ENCODE results near the gene BOLA3.
A peak's percentile ranks its signal among the peaks of the same experiment; 100 is the strongest.
"Not testable (repeated sequence)": the region's sequence is repeated elsewhere in the genome, so short reads cannot be mapped to it uniquely, and the experiment has no call there.

BOLA3 gene

DNA sequence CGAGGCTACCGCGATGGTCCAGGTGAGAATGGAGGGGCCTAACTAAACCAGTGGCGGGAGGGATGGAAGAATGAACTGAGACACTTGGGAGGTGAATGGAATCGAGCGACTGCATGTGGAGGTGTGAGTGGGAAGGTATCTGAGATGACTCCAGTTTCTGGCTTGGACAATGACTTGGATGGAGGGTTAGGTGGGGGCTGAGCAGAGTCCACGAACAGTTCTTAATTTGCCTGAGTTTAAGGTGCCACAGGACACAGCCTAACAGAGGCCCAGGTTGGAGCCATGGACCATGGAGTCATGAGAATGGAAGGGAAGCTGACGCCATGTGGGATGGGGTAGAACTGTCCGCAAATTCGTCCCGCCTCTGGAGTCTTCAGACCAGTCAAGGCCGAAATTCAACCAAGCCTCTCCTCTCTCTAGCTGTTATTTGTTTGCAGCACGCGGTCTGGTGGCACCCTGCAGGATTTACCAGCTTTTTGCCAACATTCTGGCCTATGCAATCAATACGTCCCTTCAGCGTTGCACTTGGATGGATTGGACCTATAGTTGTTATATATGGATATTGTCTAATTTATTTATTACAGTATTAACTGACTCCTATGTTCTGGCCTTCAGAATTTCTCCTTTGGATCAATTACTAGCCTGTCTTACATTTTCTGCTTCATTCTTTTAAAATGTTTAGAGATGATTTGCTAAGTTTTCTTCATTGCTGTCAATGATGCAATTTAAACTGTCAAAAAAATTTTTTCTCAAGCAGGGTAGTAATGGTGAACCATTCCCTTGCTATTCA is 940 bp upstream of the BOLA3 start:
- no peak for DNase-seq

GRCh38 chr2:74146929-74147726 is 584 bp downstream of the BOLA3 start:
- DNase-seq: no peak

GRCh38 chr2:74142340-74142739 is 5.4 kb downstream of the BOLA3 start:
- no peak for DNase-seq

DNA sequence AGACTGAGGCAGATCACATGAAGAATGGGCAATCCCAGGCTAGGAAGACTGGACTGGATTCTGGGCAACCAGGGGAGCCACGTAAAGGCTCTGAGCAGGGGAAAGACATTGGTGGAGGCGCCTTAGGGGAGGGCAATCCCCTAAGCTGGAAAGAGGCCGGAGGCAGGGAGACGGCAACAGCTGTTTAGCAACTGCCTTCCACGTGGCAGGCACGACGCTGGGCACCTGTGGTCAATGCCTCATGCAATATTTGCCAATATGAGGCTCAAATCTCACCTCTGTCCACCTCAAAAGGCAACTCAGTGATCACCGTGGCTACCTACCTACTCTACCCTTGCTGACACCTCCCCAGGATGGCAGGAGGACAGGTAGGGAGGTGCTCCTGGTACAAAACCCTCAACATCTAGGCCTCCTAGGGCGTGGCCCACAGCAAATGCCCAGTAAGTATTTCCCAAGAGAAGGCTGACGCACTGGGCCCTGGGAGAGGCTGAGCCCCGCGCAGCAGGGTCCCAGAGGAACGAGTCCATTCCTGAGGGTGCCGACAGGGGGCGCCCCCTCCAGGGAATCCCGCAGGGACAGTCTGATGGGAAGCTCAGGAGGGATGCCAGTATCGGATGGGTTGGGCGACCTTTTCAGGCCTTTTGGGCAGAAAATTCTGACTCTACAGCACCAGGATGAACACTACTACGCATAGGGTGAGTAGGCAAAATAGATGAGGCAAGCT is 8.9 kb downstream of the BOLA3 start:
- no peak for DNase-seq

GRCh38 chr2:74137651-74138599 is 9.8 kb downstream of the BOLA3 start:
- no peak for DNase-seq

DNA sequence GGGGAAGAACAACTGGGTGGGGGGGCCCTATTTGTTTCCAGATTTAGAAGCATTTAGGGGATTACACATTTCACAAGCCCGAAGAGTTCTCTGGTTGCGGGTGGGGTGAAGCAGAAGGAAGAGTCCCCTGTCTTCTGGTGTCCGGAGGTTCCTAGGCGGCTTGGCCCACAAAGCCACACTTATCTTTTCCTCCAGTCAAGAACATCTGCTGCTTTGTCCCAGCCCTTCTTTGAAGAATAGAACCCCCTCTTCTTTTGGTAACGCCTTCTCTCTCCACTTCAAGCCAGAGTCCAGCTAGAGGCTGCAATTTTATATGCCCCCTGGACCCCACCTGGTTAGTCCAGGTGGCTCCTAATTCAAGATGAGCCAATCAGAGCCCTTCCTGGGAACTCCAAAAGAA is 15.8 kb downstream of the BOLA3 start:
- DNase-seq: no peak

GRCh38 chr2:74130211-74130995 is 17.3 kb downstream of the BOLA3 start:
- no peak for DNase-seq

DNA sequence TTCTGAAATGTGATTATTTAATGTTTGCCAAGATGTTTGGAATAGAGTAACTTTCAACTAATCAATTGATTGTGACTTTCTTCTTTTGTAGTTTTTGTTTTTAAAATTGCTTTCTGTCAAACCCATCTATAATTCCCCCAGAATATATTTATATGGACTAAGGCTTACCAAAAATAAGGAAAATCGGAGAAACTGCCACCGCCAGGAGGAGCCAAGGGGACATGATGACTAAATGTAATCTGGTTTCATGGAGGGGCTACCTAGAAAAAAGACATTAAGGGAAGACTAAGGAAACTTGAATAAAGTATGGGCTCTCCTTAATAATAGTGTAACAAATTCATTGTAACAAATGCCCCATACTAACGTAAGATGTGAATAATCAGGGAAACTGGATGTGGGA is 19.5 kb downstream of the BOLA3 start:
- no peak for DNase-seq

DNA sequence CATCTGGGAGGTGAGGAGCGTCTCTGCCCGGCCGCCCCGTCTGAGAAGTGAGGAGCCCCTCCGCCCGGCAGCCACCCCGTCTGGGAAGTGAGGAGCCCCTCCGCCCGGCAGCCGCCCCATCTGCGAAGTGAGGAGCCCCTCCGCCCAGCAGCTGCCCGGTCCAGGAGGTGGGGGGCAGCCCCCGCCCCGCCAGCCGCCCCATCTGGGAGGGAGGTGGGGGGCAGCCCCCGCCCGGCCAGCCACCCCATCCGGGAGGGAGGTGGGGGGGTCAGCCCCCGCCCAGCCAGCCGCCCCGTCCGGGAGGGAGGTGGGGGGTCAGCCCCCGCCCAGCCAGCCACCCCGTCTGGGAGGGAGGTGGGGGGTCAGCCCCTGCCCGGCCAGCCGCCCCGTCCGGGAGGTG is 23.8 kb downstream of the BOLA3 start:
- DNase-seq: not testable (repeated sequence)

DNA sequence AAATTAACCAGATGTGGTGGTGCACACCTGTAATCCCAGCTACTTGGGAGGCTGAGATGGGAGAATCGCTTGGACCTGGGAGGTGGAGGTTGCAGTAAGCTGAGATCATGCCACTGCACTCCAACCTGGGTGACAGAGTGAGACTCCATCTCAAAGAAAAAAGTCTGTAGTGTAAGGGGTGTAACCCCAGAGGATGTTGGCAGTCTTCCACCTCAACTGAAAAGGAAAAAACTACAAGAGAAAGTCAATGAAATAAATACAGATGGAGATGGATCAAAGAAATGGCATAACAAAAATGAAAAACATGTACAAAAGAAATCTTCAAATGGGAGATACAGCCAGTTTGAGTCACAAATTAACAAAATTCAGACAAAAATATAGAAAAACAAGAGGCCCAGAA is 25.9 kb downstream of the BOLA3 start:
- DNase-seq: not testable (repeated sequence)

DNA sequence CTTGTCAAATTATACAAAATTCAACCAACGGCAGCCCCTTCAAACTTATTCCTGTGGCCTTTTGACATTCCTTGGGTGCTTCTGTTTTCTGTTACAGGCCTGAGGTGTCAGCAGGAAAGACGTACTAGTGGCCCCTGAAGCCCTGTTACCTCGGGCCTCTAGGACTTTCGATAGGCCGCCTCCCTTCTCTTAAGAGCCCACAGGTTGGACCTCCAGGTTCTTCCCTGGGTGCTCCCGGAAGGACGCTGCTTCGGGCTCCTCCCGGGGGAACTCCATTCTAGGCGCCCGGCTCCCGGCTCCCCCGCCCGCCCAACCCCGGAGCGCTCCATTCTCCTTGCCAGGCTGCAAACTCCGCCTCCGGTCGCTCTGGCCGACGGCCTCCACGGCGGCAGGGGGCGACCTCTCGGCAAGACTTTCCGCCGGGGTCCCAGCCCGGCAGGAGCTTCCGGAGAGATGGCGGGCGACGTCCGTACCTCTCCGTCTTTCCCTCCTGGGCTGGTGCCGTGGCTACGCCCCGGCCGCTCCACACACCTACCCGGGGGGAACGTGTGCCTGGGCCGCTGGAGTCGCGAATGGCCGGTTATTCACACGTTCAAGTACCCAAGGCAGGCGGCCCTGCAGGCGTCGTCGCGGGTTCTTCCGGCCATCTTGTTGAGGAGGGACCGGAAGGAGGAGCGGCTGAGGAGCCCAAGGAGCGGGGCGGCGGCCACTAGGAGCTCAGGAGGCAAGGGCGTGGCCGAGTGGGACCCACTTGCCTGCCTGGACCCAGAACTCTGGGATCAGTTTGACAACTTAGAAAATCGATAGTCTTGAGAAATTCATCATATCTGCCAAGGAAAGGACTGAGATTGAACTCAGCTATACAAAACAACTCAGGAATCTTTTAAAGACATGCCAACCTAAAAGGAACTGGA is 27.5 kb downstream of the BOLA3 start:
- DNase-seq: peak; percentile 91

- DNase-seq: no peak
Observed at GRCh38 chr2:74119339-74119738, 28.4 kb downstream of the BOLA3 start.

DNA sequence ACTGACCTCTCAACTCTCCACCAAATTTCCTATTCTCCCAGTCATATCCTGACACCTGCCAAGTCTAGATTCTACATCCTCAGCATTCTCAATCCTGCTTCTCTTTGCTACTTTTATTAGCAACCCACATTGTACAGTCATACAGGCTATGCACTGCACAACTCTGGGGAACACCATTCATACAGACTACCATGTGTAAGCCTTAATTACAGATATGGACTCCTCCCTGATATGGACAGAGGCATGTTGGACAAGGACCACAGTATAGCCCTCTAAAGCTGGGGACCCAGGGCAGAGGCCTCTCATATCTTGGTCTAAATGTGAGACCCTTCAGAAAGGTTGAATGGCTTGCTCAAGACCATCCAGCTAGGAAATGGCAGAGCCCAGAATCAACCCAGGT is 36.3 kb downstream of the BOLA3 start:
- no peak for DNase-seq

DNA sequence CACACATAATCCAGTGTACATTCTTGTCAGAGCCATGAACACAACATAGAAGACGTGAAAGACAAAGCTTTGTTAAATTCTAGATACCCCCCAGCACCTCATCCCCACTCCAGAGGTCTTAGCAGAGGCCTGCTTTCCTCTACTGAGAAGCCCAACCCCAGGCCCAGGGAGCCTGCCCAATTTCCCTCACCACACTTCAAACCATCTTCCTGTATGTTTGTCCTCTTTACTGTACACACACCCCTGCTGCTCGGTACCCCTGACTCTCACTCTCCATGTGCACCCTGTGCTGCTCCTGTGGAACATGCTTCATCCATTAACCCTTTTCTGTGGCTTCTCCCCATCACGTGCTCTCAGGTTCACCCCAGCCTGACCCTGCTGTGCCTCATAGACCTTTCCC is 37.2 kb downstream of the BOLA3 start:
- no peak for DNase-seq

GRCh38 chr2:74109551-74109950 is 38.2 kb downstream of the BOLA3 start:
- DNase-seq: no peak

DNA sequence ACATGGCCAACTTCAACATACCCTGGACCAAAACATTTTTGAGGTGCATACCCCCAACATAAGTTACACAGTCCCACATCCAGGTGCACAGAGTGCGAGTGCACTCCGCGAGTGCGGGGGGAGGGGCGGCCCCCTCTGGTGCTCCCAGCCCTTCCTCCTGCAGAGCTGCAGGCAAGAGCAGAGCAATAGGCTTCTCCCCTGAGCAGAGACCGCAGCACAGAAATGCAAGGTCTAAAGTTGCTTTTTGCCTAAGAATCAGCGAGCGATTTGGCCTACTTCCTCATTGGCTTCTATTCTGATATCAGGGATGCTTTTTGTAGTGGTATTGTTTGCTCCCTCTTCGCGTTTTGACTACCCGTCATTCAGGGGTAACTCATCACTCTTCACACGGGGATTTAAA is 40.6 kb downstream of the BOLA3 start:
- DNase-seq: no peak

GRCh38 chr2:74105413-74105812 is 42.3 kb downstream of the BOLA3 start:
- DNase-seq: no peak

DNA sequence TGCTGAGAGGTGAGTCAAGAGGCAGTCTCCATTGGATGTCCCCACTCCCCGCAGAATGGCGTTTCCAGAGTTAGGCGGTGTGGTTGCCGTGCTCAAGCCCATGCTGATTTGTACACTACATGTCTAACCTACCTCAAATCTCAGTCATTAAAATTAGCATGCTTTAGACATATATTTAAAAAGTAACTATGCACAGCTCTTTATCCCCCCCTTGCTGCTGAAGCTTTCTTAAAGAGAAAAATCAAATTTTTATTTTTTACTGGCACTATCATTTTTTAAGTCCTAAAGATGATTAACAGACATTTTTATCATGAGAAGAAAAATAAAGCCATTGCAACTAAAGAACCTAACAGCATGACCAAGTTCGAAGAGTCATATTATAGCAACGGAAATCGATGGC is 42.9 kb downstream of the BOLA3 start:
- no peak for DNase-seq

DNA sequence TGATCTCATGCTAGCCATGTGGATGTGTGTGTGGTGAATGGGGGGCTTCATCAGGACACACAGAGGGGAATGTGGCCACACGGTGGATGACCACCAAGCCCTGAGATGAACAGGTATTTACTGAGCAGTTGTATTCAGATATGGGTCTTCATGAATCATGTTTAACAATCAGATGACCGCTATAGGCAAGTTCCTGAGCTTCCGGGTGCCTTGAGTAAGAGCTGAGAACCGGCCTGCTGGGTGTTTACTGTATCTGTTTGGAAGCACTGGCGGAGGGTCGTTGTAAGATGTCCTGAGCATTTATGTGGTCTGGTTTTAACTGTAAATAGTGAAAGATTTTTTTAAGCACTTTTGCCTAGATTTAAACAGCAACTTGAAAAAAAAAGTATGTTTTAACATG is 43.9 kb downstream of the BOLA3 start:
- no peak for DNase-seq

DNA sequence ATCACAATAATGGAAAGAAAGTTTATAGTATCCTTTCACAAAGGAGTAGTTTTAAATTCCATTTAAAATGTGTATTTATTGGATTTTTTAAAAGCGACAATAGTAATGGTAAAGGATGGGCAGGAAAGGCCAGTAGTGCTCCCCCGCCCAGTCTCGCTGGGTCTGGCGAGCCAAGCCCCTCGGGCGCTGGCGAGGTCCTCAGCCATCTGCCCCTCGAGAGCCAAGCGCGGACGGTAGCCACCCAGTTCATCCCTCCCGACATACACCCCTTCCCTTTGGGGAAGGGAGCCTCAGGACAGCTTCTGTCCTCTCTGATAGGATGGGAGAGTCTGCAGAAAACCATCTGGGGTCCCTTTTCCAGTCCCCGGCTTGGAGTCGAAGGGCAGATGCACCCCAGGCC is 45.2 kb downstream of the BOLA3 start:
- DNase-seq: no peak

Measured in right hindlimb (tissue), 1 donor.